Immature natural killer cell (primary cell): ENCODE measurements around the gene IGF1R. TPM values are rescaled to one million over a fixed set of nuclear protein-coding genes. Genes with fewer than 3 reads are reported as not detected.
A peak's percentile ranks its signal among the peaks of the same experiment; 100 is the strongest.

ENCODE experiments used
- DNase-seq, 3 donors: peaks; one replicate each; pipeline ENCODE4 v3.0.0; 2022; ENCODE audit warnings: mixed read lengths in 1 of 3
- H3K27ac Mint-ChIP-seq, 6 donors: one replicate each; pipeline ENCODE4 v1.8.0; 2020; ENCODE audit warnings: mixed read lengths in 6 of 6, mild to moderate bottlenecking in 5 of 6, inconsistent platforms in 4 of 6, moderate library complexity in 3 of 6
- H3K27me3 Mint-ChIP-seq, 3 donors: one replicate each; pipeline ENCODE4 v1.8.0; 2020 to 2021; ENCODE audit warnings: low read depth in 3 of 3, mild to moderate bottlenecking in 3 of 3, mixed read lengths in 3 of 3, moderate library complexity in 3 of 3, inconsistent platforms in 1 of 3
- H3K36me3 Mint-ChIP-seq, 3 donors: one replicate each; pipeline ENCODE4 v1.8.0; 2020; ENCODE audit warnings: mixed read lengths in 3 of 3, inconsistent platforms in 2 of 3, mild to moderate bottlenecking in 2 of 3
- H3K4me1 Mint-ChIP-seq, 2 donors: one replicate each; pipeline ENCODE4 v1.8.0; 2020; ENCODE audit warnings: inconsistent platforms in 2 of 2, mild to moderate bottlenecking in 2 of 2, mixed read lengths in 2 of 2, moderate library complexity in 1 of 2
- H3K4me3 Mint-ChIP-seq, 5 donors: one replicate each; pipeline ENCODE4 v1.8.0; 2020; ENCODE audit warnings: mild to moderate bottlenecking in 5 of 5, mixed read lengths in 5 of 5, inconsistent platforms in 3 of 5, moderate library complexity in 3 of 5
- H3K9me3 Mint-ChIP-seq, 6 donors: one replicate each; pipeline ENCODE4 v1.8.0; 2020; ENCODE audit warnings: mild to moderate bottlenecking in 6 of 6, mixed read lengths in 6 of 6, inconsistent platforms in 4 of 6, moderate library complexity in 3 of 6
- polyA plus RNA-seq, 3 donors: library from polyadenylated mRNA; unstranded; fragments of 300-500 nt; fragmentation: Illumina TruSeq; gene quantifications; one replicate each; pipeline ENCODE4 v1.2.3, GENCODE V29; 2021

IGF1R gene
- polyA plus RNA-seq, 3 donors from 2014 or later, result 1.4 to 4.7 (median 1.4) TPM

DNA sequence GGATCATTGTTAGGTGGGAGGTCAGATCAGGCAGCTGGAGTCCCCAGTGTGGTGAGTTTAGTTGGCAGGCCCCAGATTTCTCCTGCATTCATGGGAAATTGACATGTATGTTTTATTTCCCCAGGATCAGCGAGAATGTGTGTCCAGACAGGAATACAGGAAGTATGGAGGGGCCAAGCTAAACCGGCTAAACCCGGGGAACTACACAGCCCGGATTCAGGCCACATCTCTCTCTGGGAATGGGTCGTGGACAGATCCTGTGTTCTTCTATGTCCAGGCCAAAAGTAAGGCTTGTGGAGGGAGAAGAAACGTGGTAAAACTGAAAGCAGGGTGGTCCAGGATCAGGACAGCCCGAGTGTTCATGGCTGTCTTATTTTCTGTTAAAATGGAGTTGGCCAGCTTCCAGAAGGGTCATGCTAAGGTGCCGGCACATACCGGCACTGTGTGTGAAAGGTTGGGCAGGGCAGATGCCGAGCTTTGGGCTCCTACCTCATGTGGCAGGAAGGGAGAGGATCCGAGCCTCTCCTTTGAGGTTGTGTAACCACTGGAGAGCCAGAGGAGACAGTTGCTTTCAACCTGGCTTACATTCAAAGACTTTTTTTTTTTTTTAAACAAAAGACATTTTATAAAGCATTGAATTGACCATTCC is 276.2 kb downstream of the IGF1R start:
- Mint-ChIP-seq H3K4me3 (no peak overlapping the region), H3K27ac (no peak overlapping the region), H3K9me3 (no peaks in the 10 kb centered on the region), H3K36me3 (peaks cover 18 to 42% (median 35%) of the 10 kb centered on the region in 3 donors), H3K4me1 (peaks cover 11 to 18% of the 10 kb centered on the region in 2 donors), H3K27me3 (peaks cover 0 to 4% (median 0%) of the 10 kb centered on the region in 3 donors)
- no peak for DNase-seq

DNA sequence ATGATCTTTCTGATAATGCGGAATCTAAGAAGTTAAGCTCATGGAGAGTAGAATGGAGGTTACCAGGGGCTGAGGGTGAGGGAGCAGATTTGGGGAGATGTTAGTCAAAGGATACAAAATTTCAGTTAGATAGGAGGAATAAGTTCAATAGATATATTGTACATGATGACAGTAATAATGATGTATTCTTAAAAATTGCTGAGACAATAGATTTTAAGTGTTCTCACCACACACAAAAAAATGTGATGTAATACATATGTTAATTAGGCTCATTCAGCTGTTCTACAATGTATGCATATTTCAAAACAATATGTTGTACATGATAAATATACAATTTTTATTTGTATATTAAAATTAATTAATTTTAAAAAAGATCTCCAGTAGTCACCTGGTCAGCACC is 277.9 kb downstream of the IGF1R start:
- DNase-seq, result no peak
- H3K9me3 Mint-ChIP-seq, result no peaks in the 10 kb centered on the region
- peaks cover 0 to 2% (median 0%) of the 10 kb centered on the region in 3 donors for H3K27me3 Mint-ChIP-seq
- H3K27ac Mint-ChIP-seq, result no peak overlapping the region
- peaks cover 16 to 48% (median 42%) of the 10 kb centered on the region in 3 donors for H3K36me3 Mint-ChIP-seq
- peaks cover 0 to 1% of the 10 kb centered on the region in 2 donors for H3K4me1 Mint-ChIP-seq
- no peak overlapping the region for H3K4me3 Mint-ChIP-seq

- H3K4me3 Mint-ChIP-seq, result no peak overlapping the region
Observed at GRCh38 chr15:98927022-98927421, 278.7 kb downstream of the IGF1R start.

DNA sequence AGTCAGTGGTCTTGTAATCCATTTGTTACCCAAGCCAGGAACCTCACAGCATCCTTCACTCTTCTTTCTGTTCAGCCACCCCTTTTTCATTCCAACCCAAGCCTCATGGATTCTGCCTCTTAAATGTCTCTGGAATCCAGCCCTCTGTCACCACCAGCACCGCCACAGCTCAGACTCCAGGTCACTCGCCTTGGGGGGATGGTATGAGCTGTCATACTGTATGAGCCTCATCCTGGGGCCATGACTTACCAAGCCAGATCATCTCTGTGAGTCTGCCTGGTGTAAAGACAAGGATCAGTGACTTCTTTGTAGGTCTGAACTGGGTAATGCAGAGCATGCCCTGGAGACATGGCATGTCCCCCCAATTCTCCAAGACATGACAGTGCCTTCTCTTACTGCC is 279.7 kb downstream of the IGF1R start:
- no peak overlapping the region for H3K4me3 Mint-ChIP-seq
- peaks cover 20 to 54% (median 34%) of the 10 kb centered on the region in 3 donors for H3K36me3 Mint-ChIP-seq
- H3K4me1 Mint-ChIP-seq, result no peaks in the 10 kb centered on the region
- no peak for DNase-seq
- H3K9me3 Mint-ChIP-seq, result no peaks in the 10 kb centered on the region
- peak overlapping the region in 2 of 6 donors; percentile 9 to 10 for H3K27ac Mint-ChIP-seq
- H3K27me3 Mint-ChIP-seq, result peaks cover 0 to 2% (median 0%) of the 10 kb centered on the region in 3 donors

More at GRCh38 chr15:98927022-98927421, 278.7 kb downstream of the IGF1R start:
- Mint-ChIP-seq H3K9me3 (no peaks in the 10 kb centered on the region), H3K4me1 (no peaks in the 10 kb centered on the region), H3K36me3 (peaks cover 21 to 47% (median 40%) of the 10 kb centered on the region in 3 donors), H3K27me3 (peaks cover 0 to 2% (median 0%) of the 10 kb centered on the region in 3 donors), H3K27ac (no peak overlapping the region)
- no peak for DNase-seq

DNA sequence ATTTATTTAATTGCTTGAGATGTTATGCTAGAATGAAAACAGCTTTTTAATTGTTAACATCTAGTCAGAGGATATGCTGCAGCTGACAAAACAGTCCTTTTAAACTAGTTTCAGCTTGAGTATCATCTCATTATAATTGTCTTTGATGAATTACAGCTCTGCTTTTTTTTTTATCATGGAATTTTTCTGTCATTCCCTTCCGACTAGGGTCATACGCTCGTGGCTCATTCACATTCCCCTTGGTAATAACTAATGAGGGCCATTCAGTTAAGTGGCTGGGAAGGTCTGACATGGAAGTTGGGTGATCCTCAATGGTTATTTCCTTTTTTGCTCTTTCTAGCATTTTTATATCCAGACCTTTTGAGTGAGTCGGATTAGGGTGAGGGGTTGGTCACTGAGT is 282.2 kb downstream of the IGF1R start:
- H3K4me1 Mint-ChIP-seq, result no peaks in the 10 kb centered on the region
- no peak for DNase-seq
- H3K36me3 Mint-ChIP-seq, result peaks cover 31 to 53% (median 42%) of the 10 kb centered on the region in 3 donors
- peaks cover 0 to under 1% (median 0%) of the 10 kb centered on the region in 3 donors for H3K27me3 Mint-ChIP-seq
- no peak overlapping the region for H3K4me3 Mint-ChIP-seq
- no peaks in the 10 kb centered on the region for H3K9me3 Mint-ChIP-seq
- H3K27ac Mint-ChIP-seq, result no peak overlapping the region

GRCh38 chr15:98931004-98931403 is 282.7 kb downstream of the IGF1R start:
- DNase-seq, result no peak
- Mint-ChIP-seq H3K27me3 (no peaks in the 10 kb centered on the region), H3K36me3 (peaks cover 31 to 53% (median 43%) of the 10 kb centered on the region in 3 donors), H3K9me3 (no peaks in the 10 kb centered on the region), H3K4me3 (no peak overlapping the region), H3K4me1 (no peaks in the 10 kb centered on the region), H3K27ac (no peak overlapping the region)

DNA sequence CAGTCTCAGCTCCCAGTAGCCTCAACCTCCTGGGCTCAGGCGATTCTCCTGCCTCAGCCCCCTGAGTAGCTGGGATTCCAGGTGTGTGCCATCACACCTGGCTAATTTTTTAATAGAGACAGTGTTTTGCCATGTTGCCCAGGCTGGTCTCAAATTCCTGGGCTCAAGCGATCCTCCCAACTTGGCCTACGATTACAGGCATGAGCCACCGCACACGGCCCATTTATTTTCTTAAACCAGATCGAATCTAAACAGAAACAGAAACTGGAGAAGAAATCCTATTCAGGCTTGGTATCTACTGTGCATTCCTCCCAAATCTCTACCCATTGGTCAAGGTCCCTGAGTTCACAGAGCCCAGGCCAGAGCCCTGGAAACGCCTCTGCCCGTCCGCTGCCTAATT is 285.1 kb downstream of the IGF1R start:
- no peak for DNase-seq
- H3K9me3 Mint-ChIP-seq, result no peaks in the 10 kb centered on the region
- peaks cover 37 to 54% (median 49%) of the 10 kb centered on the region in 3 donors for H3K36me3 Mint-ChIP-seq
- H3K4me1 Mint-ChIP-seq, result peaks cover 8 to 13% of the 10 kb centered on the region in 2 donors
- H3K27me3 Mint-ChIP-seq, result no peaks in the 10 kb centered on the region
- no peak overlapping the region for H3K4me3 Mint-ChIP-seq
- H3K27ac Mint-ChIP-seq, result no peak overlapping the region

GRCh38 chr15:98935736-98936135 is 287.4 kb downstream of the IGF1R start:
- DNase-seq, result no peak
- Mint-ChIP-seq H3K4me3 (no peak overlapping the region), H3K4me1 (peaks cover 8 to 16% of the 10 kb centered on the region in 2 donors), H3K27me3 (peaks cover 0 to 3% (median 0%) of the 10 kb centered on the region in 3 donors), H3K9me3 (no peaks in the 10 kb centered on the region), H3K36me3 (peaks cover 36 to 56% (median 45%) of the 10 kb centered on the region in 3 donors), H3K27ac (no peak overlapping the region)

GRCh38 chr15:98937413-98938104 is 289.2 kb downstream of the IGF1R start:
- DNase-seq, result no peak
- H3K36me3 Mint-ChIP-seq, result peaks cover 43 to 57% (median 45%) of the 10 kb centered on the region in 3 donors
- H3K4me3 Mint-ChIP-seq, result no peak overlapping the region
- H3K4me1 Mint-ChIP-seq, result peaks cover 8 to 16% of the 10 kb centered on the region in 2 donors
- H3K27me3 Mint-ChIP-seq, result peaks cover 0 to 3% (median 0%) of the 10 kb centered on the region in 3 donors
- peak overlapping the region in 1 of 6 donors; percentile 31 for H3K27ac Mint-ChIP-seq
- H3K9me3 Mint-ChIP-seq, result no peaks in the 10 kb centered on the region

- Mint-ChIP-seq H3K27me3 (peaks cover 0 to 3% (median 1%) of the 10 kb centered on the region in 3 donors), H3K27ac (peak overlapping the region in 1 of 6 donors; percentile 31), H3K4me3 (no peak overlapping the region), H3K9me3 (no peaks in the 10 kb centered on the region), H3K4me1 (peaks cover 8 to 16% of the 10 kb centered on the region in 2 donors), H3K36me3 (peaks cover 46 to 58% (median 50%) of the 10 kb centered on the region in 3 donors)
- DNase-seq, result no peak
Observed at GRCh38 chr15:98938105-98938417, 289.7 kb downstream of the IGF1R start.

GRCh38 chr15:98938799-98939198 is 290.5 kb downstream of the IGF1R start:
- no peak for DNase-seq
- H3K4me1 Mint-ChIP-seq, result peaks cover 8 to 16% of the 10 kb centered on the region in 2 donors
- H3K27ac Mint-ChIP-seq, result no peak overlapping the region
- H3K4me3 Mint-ChIP-seq, result no peak overlapping the region
- no peaks in the 10 kb centered on the region for H3K9me3 Mint-ChIP-seq
- peaks cover 0 to 3% (median 3%) of the 10 kb centered on the region in 3 donors for H3K27me3 Mint-ChIP-seq
- H3K36me3 Mint-ChIP-seq, result peaks cover 46 to 62% (median 58%) of the 10 kb centered on the region in 3 donors

DNA sequence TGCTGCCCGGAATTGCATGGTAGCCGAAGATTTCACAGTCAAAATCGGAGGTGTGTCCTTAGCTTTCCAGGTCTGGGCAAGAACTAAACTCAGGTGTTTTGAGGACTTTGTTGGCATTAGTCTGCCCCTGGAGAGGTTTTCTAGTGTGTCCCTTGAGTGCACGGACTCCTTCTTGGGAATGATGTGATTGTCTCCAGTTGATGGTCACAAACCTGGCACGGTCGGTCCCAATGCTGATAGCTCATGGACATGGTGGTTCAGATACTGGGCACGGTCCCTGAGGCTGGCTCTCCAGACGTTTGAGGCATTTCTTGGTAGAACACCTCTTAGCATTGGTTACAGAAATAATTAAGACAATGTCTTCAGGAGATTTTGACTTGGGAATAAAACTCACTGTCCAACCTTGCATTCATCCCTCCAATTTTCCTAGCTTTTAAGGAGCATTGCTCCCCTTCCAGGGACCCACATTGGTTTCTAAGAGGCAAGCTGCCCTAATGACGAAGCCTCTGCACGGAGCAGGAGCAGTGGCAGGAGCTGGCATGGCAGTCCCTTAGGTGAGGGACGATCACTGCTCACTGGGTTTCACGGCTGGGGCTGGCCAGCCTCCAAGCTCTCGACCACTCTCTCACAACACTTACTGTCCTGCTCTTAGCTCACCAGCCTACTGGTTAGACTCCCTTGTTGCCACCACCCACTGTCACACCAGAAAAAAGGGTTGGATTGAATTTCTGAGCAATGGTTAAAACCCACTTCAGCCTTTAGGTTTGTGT is 291.2 kb downstream of the IGF1R start:
- peaks cover 8 to 16% of the 10 kb centered on the region in 2 donors for H3K4me1 Mint-ChIP-seq
- no peak overlapping the region for H3K27ac Mint-ChIP-seq
- no peaks in the 10 kb centered on the region for H3K9me3 Mint-ChIP-seq
- H3K4me3 Mint-ChIP-seq, result no peak overlapping the region
- no peak for DNase-seq
- peaks cover 0 to 3% (median 3%) of the 10 kb centered on the region in 3 donors for H3K27me3 Mint-ChIP-seq
- H3K36me3 Mint-ChIP-seq, result peaks cover 41 to 65% (median 60%) of the 10 kb centered on the region in 3 donors

GRCh38 chr15:98941595-98942255 is 293.4 kb downstream of the IGF1R start:
- Mint-ChIP-seq H3K4me1 (peaks cover 8 to 16% of the 10 kb centered on the region in 2 donors), H3K27me3 (peaks cover 3 to 4% (median 3%) of the 10 kb centered on the region in 3 donors), H3K4me3 (no peak overlapping the region), H3K27ac (peak overlapping the region in 1 of 6 donors; percentile 45), H3K9me3 (no peaks in the 10 kb centered on the region), H3K36me3 (peaks cover 33 to 56% (median 42%) of the 10 kb centered on the region in 3 donors)
- no peak for DNase-seq
